CD4-positive, CD25-positive, alpha-beta regulatory T cell (primary cell): ENCODE measurements around the gene PTGFRN. TPM values are rescaled to one million over a fixed set of nuclear protein-coding genes. Genes with fewer than 3 reads are reported as not detected.

Experiments used
- ATAC-seq, 2 donors: fragments of 150-1000 bp; cut with Tn5 transposase; one replicate each; pipeline ENCODE4 v1.10.0; 2021; ENCODE audit warnings: low read depth in 2 of 2, moderate number of reproducible peaks in 2 of 2, moderate library complexity in 1 of 2
- DNase-seq, 3 donors: peaks; one replicate each; pipeline versions ENCODE4 v3.0.0 to v3.0.0-alpha.2; 2012 to 2022; ENCODE audit warnings: mixed read lengths in 1 of 3
- H3K27ac ChIP-seq: one replicate; pipeline ENCODE4 v1.7.0; 2013; ENCODE audit warnings: mild to moderate bottlenecking, low read length; ENCODE audit not compliant: insufficient read depth, poor library complexity, severe bottlenecking
- H3K27me3 ChIP-seq: one replicate; pipeline ENCODE4 v1.7.0; 2013; ENCODE audit warnings: low read length; ENCODE audit not compliant: control insufficient read depth, insufficient read depth
- H3K36me3 ChIP-seq: one replicate; pipeline ENCODE4 v1.7.0; 2013; ENCODE audit warnings: mild to moderate bottlenecking, low read length, moderate library complexity; ENCODE audit not compliant: control insufficient read depth, insufficient read depth
- H3K4me1 ChIP-seq: 2 replicates; pipeline ENCODE4 v1.7.0; 2013; ENCODE audit warnings: mild to moderate bottlenecking, low read length; ENCODE audit not compliant: insufficient read depth, control insufficient read depth, poor library complexity, severe bottlenecking
- H3K4me3 ChIP-seq: one replicate; pipeline ENCODE4 v1.7.0; 2013; ENCODE audit warnings: low read depth, mild to moderate bottlenecking, low read length, moderate library complexity
- H3K9me3 ChIP-seq, 2 experiments: 1 replicate in 1 of 2; 2 replicates in 1 of 2; pipeline ENCODE4 v1.7.0; 2013; ENCODE audit warnings: low read length in 2 of 2, mild to moderate bottlenecking in 1 of 2, moderate library complexity in 1 of 2; ENCODE audit not compliant: control insufficient read depth in 2 of 2
- H3K27ac Mint-ChIP-seq, 3 donors: one replicate each; pipeline ENCODE4 v1.8.0; 2020 to 2022; ENCODE audit warnings: mild to moderate bottlenecking in 3 of 3, mixed read lengths in 3 of 3, moderate library complexity in 2 of 3
- H3K27me3 Mint-ChIP-seq: one replicate; pipeline ENCODE4 v1.8.0; 2022; ENCODE audit warnings: mild to moderate bottlenecking, mixed read lengths
- H3K36me3 Mint-ChIP-seq: one replicate; pipeline ENCODE4 v1.8.0; 2020; ENCODE audit warnings: mixed read lengths
- H3K4me1 Mint-ChIP-seq, 4 donors: one replicate each; pipeline ENCODE4 v1.8.0; 2020 to 2022; ENCODE audit warnings: mixed read lengths in 4 of 4, mild to moderate bottlenecking in 1 of 4
- H3K4me3 Mint-ChIP-seq, 4 donors: one replicate each; pipeline ENCODE4 v1.8.0; 2020 to 2022; ENCODE audit warnings: mild to moderate bottlenecking in 4 of 4, mixed read lengths in 4 of 4, moderate library complexity in 3 of 4
- H3K9me3 Mint-ChIP-seq, 7 donors: one replicate each; pipeline ENCODE4 v1.8.0; 2020 to 2022; ENCODE audit warnings: mixed read lengths in 7 of 7, mild to moderate bottlenecking in 3 of 7, moderate library complexity in 2 of 7
- polyA plus RNA-seq, 4 donors: library from polyadenylated mRNA; unstranded; fragments of 300-500 nt; fragmentation: Illumina TruSeq; gene quantifications; one replicate each; pipeline ENCODE4 v1.2.3, GENCODE V29; 2021
- total RNA-seq: library from RNA; stranded (reverse); gene quantifications from one replicate; pipeline ENCODE4 v1.2.3, GENCODE V29; 2022

Gene PTGFRN
- total and polyA plus RNA-seq, 5 donors from 2014 or later, result 0.02 to 0.17 (median 0.10) TPM; not detected in 2

GRCh38 chr1:116891396-116892079, 18.2 kb upstream of the PTGFRN start:
- no peak overlapping the region for H3K4me3 ChIP-seq
- Mint-ChIP-seq H3K27ac (no peak overlapping the region), H3K27me3 (peaks cover 8% of the 10 kb centered on the region), H3K9me3 (peaks cover 0 to 13% (median 2%) of the 10 kb centered on the region in 7 donors), H3K4me3 (no peak overlapping the region), H3K4me1 (peaks cover 0 to 2% (median 0%) of the 10 kb centered on the region in 4 donors), H3K36me3 (peaks cover 6% of the 10 kb centered on the region)
- H3K9me3 ChIP-seq, result peaks cover 15 to 16% of the 10 kb centered on the region in 2 experiments
- no peaks in the 10 kb centered on the region for H3K4me1 ChIP-seq
- no peak for ATAC-seq
- H3K27me3 ChIP-seq, result peaks cover 2% of the 10 kb centered on the region
- H3K27ac ChIP-seq, result no peak overlapping the region
- H3K36me3 ChIP-seq, result no peaks in the 10 kb centered on the region
- no peak for DNase-seq

DNA sequence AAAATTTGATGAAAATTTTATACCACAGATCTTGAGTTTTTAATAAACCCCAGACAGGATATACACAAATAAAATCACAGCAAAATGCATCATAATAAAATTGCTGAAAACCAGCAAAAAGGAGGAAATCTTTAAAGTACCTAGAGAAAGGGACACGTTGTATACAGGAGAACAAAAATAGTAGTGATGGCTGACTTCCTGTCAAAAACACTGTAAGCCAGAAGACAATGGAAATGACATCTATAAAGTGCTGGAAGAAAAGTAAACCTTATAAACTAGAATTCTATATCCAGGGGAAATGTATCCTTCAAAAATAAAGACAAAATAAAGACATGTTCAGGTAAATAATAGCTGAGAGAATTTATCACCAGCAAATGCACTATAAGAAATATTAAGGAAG, 14.6 kb upstream of the PTGFRN start:
- peaks cover 0 to 13% (median 0%) of the 10 kb centered on the region in 7 donors for H3K9me3 Mint-ChIP-seq
- Histone ChIP-seq H3K27ac (no peak overlapping the region), H3K4me1 (no peaks in the 10 kb centered on the region), H3K36me3 (no peaks in the 10 kb centered on the region), H3K27me3 (peaks cover 2% of the 10 kb centered on the region), H3K9me3 (peaks cover 15 to 16% of the 10 kb centered on the region in 2 experiments), H3K4me3 (no peak overlapping the region)
- DNase-seq, result no peak
- peaks cover 6% of the 10 kb centered on the region for H3K36me3 Mint-ChIP-seq
- no peak for ATAC-seq
- peaks cover 0 to 4% (median 0%) of the 10 kb centered on the region in 4 donors for H3K4me1 Mint-ChIP-seq
- H3K27me3 Mint-ChIP-seq, result peaks cover 8% of the 10 kb centered on the region
- no peak overlapping the region for H3K4me3 Mint-ChIP-seq
- H3K27ac Mint-ChIP-seq, result no peak overlapping the region

DNA sequence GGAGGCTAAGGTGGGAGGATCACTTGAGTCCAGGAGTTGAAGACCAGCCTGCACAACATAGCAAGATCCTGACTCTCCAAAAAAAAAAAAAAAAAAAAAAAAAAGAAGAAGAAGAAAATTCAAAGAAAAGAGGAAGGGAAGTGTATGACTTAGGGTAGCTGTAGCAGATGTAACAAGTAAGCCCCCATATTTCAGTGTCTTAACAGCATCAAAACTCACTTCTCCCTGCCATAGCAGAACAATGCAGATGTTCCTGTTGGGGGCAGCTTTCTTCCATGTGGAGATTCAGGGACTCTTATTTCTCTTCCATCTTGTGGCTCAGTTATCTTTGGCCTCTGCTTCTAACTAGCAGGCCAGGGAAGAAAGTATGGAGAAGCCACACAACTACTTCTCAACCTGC, 10.2 kb upstream of the PTGFRN start:
- ATAC-seq (no peak), DNase-seq (no peak)
- Histone ChIP-seq H3K36me3 (no peaks in the 10 kb centered on the region), H3K9me3 (peaks cover 7 to 8% of the 10 kb centered on the region in 2 experiments), H3K4me1 (no peaks in the 10 kb centered on the region), H3K27me3 (no peaks in the 10 kb centered on the region), H3K27ac (no peak overlapping the region), H3K4me3 (no peak overlapping the region)
- Mint-ChIP-seq H3K27me3 (peaks cover 8% of the 10 kb centered on the region), H3K4me1 (peaks cover 0 to 4% (median 0%) of the 10 kb centered on the region in 4 donors), H3K4me3 (no peak overlapping the region), H3K36me3 (peaks cover 6% of the 10 kb centered on the region), H3K9me3 (peaks cover 0 to 12% (median 0%) of the 10 kb centered on the region in 7 donors), H3K27ac (peak overlapping the region in 1 of 3 donors; percentile 5)

DNA sequence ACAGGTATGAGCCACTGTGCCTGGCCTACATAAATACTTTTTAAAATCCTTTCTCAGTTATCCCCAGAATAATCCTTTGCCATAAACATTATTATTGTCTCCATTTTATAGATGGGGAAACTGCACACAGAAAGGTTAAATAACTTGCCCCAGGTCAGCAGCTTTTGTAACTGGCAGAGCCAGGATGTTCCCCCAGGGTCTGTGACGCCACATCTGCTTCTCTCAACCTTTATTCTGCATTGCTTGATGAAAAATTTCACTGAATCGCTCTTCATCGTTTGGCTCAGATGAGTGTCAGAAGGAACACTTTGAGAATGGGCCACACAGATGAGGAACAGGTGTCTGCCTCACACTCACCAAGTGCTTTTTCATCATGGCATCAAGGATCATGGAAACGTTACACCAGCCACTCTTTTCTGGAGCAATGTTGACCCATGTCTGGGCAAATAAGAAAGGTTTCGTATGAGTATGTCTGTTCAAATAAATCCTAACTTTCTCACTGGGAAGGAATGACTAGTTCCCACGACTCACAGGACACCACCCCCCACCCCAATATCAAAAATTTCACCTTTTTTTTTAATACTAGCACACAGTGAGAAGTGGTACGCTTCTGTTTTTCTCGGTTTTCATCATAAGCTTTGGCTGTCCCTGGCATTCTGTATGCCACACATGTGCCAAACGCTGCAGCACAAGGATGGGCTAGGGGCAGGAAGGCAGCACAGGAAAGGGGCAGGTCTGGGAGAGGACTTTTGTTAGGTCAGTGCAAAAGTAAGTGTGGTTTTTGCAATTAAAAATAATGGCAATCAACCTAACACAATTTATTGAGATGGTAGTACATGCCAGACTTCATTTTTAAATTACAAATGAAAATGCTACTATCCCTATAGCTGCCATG, 9.0 kb upstream of the PTGFRN start:
- no peak for DNase-seq
- Histone ChIP-seq H3K27ac (no peak overlapping the region), H3K4me1 (no peaks in the 10 kb centered on the region), H3K36me3 (no peaks in the 10 kb centered on the region), H3K9me3 (no peaks in the 10 kb centered on the region), H3K27me3 (no peaks in the 10 kb centered on the region), H3K4me3 (no peak overlapping the region)
- no peak overlapping the region for H3K27ac Mint-ChIP-seq
- peaks cover 0 to 4% (median 0%) of the 10 kb centered on the region in 7 donors for H3K9me3 Mint-ChIP-seq
- H3K4me3 Mint-ChIP-seq, result no peak overlapping the region
- peaks cover 0 to 4% (median 0%) of the 10 kb centered on the region in 4 donors for H3K4me1 Mint-ChIP-seq
- peaks cover 8% of the 10 kb centered on the region for H3K27me3 Mint-ChIP-seq
- no peak for ATAC-seq
- no peaks in the 10 kb centered on the region for H3K36me3 Mint-ChIP-seq

DNA sequence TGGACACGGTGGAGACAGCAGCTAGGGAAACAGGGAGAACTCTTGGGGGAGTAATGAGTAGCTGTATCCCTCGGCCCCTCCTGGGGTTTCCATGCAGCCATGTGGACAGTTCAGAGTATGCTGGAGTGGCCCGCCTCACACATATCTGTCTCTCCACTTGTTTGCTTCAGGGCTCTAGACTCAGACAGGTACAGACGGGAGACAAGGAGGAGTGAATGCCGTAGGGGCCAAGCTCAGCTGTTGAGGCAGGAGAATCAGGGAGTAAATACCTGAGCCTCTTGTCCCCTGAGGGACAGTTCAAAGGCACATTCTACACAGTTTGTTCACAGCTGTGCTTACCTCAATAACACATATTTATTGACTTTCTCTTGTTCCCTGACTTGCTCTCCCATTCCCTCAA, 7.7 kb upstream of the PTGFRN start:
- no peaks in the 10 kb centered on the region for H3K9me3 ChIP-seq
- no peak overlapping the region for H3K4me3 ChIP-seq
- no peak for ATAC-seq
- DNase-seq, result no peak
- Mint-ChIP-seq H3K27me3 (peaks cover 4% of the 10 kb centered on the region), H3K9me3 (peaks cover 0 to 4% (median 0%) of the 10 kb centered on the region in 7 donors), H3K4me1 (peaks cover 0 to 2% (median 0%) of the 10 kb centered on the region in 4 donors), H3K4me3 (no peak overlapping the region), H3K27ac (no peak overlapping the region), H3K36me3 (no peaks in the 10 kb centered on the region)
- H3K27ac ChIP-seq, result no peak overlapping the region
- no peaks in the 10 kb centered on the region for H3K27me3 ChIP-seq
- no peaks in the 10 kb centered on the region for H3K4me1 ChIP-seq
- H3K36me3 ChIP-seq, result no peaks in the 10 kb centered on the region

DNA sequence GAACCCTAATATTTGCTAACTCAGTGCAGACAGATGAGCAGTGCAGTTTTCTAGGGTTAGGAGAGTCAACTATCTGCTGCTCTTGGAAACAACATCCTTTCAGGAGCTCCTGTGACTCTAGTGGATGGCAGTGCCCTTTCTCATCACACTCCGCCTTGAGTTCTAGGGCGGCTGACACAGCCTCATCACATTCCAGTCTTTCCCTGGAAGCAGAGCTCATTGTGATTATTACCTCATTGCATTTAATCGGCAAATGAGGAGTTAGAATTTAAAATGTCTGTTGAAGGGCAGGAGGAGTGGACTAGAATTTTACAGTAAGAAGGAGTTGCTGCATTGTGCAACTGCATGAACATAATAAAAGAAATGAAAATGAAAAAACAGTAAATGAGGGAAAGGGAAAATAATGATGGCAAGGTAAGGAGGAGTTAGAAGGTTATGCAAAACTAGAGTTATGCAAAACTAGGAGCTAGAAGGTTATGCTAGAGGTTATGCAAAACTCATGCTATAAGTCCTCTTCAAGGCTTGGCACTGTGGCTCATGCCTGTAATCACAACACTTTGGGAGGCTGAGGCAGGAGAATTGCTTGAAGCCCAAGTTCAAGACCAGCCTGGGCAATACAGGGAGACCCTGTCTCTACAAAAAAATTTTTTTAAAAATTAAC, 6.9 kb upstream of the PTGFRN start:
- DNase-seq, result no peak
- Mint-ChIP-seq H3K4me1 (peaks cover 0 to 2% (median 0%) of the 10 kb centered on the region in 4 donors), H3K27me3 (peaks cover 4% of the 10 kb centered on the region)

GRCh38 chr1:116904791-116905320, 4.9 kb upstream of the PTGFRN start:
- no peaks in the 10 kb centered on the region for H3K9me3 ChIP-seq
- no peaks in the 10 kb centered on the region for H3K36me3 ChIP-seq
- no peak overlapping the region for H3K27ac Mint-ChIP-seq
- no peaks in the 10 kb centered on the region for H3K27me3 ChIP-seq
- H3K4me1 ChIP-seq, result peaks cover 3% of the 10 kb centered on the region
- H3K4me1 Mint-ChIP-seq, result peaks cover 0 to 5% (median under 1%) of the 10 kb centered on the region in 4 donors
- H3K27me3 Mint-ChIP-seq, result peaks cover 4% of the 10 kb centered on the region
- H3K36me3 Mint-ChIP-seq, result no peaks in the 10 kb centered on the region
- H3K4me3 Mint-ChIP-seq, result no peak overlapping the region
- peaks cover 0 to 1% (median 0%) of the 10 kb centered on the region in 7 donors for H3K9me3 Mint-ChIP-seq
- no peak overlapping the region for H3K27ac ChIP-seq
- ATAC-seq (no peak), DNase-seq (no peak)
- H3K4me3 ChIP-seq, result no peak overlapping the region

More for the DNA sequence above, 6.9 kb upstream of the PTGFRN start:
- Histone ChIP-seq H3K4me3 (no peak overlapping the region), H3K36me3 (no peaks in the 10 kb centered on the region), H3K27me3 (no peaks in the 10 kb centered on the region), H3K4me1 (no peaks in the 10 kb centered on the region), H3K27ac (no peak overlapping the region), H3K9me3 (no peaks in the 10 kb centered on the region)
- H3K36me3 Mint-ChIP-seq, result no peaks in the 10 kb centered on the region
- no peak overlapping the region for H3K27ac Mint-ChIP-seq
- peaks cover 0 to 4% (median 0%) of the 10 kb centered on the region in 7 donors for H3K9me3 Mint-ChIP-seq
- no peak overlapping the region for H3K4me3 Mint-ChIP-seq
- ATAC-seq, result no peak
